ENCODE measurements around the gene AURKAIP1.

- TF ChIP-seq CTCF (conservative IDR thresholded peaks at IDR 0.05 in 1 of 2, IDR thresholded peaks at IDR 0.05 in 1 of 2; ENCODE audit: low read depth in 1 of 2, low read length in 2 of 2) (no peak), EZH2 (IDR thresholded peaks at IDR 0.05; ENCODE audit: low read length, missing control alignments) (no peak)
These were observed 16.4 kb downstream of the AURKAIP1 start, which contains the start of gene MXRA8 for GRCh38 chr1:1358433-1359271.
